Measurements from ENCODE around the gene IKBIP.

The IKBIP gene

GRCh38 chr12:98575013-98575412, 69.6 kb downstream of the IKBIP start:
- DNase-seq (ENCODE audit: low spot score), result no peak

All from hepatic stellate cell (primary cell).